ENCODE results near the gene BTG2.

Gene BTG2

DNA sequence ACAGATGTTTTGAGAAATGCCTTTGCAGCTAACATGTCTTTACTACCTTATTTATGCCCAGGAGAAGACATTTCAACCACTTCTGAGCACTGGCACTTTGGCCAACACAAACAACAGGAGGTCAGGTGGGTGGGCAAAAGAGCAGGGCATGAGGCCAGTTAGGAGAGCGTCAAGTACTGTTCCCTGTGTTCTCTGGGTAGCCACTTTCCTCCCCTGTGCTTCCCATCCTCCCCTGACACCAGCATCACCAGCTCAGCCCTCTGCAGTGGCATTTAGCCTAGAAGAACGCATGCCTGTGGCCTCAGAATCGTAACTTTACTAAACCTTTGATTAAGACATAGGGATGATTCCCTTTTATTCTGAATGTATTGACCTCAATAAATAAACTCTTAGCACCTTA is 18.3 kb downstream of the BTG2 start:
- peak overlapping the region; percentile 98 for H3K27ac ChIP-seq (ENCODE audit: low read depth, low read length, poor library complexity, severe bottlenecking)
- H4K20me1 ChIP-seq (ENCODE audit: insufficient read depth, low read length): no peaks in the 10 kb centered on the region
- no peaks in the 10 kb centered on the region for H3K27me3 ChIP-seq (ENCODE audit: insufficient read depth, low read length)
- H3K9me3 ChIP-seq (ENCODE audit: low read length): no peaks in the 10 kb centered on the region
- no peaks in the 10 kb centered on the region for H3K36me3 ChIP-seq (ENCODE audit: insufficient read depth, low read length)
- peak overlapping the region; percentile 83 for H3K4me2 ChIP-seq (ENCODE audit: low read length)
- H3K4me3 ChIP-seq (ENCODE audit: low read depth, low read length, poor library complexity, severe bottlenecking): peak overlapping the region; percentile 46
- H3K9ac ChIP-seq (ENCODE audit: low read length): peak overlapping the region; percentile 86
- H3K9me2 ChIP-seq (ENCODE audit: low read depth, low read length): no peaks in the 10 kb centered on the region
- H2AFZ ChIP-seq (ENCODE audit: low read length): no peak overlapping the region
- peaks cover 21% of the 10 kb centered on the region for H3F3A ChIP-seq (ENCODE audit: insufficient read depth, low read length)
- TF ChIP-seq EZH2 (IDR thresholded peaks at IDR 0.05; ENCODE audit: borderline replicate concordance, low read length): no peak
- TF ChIP-seq, protein P1, sequence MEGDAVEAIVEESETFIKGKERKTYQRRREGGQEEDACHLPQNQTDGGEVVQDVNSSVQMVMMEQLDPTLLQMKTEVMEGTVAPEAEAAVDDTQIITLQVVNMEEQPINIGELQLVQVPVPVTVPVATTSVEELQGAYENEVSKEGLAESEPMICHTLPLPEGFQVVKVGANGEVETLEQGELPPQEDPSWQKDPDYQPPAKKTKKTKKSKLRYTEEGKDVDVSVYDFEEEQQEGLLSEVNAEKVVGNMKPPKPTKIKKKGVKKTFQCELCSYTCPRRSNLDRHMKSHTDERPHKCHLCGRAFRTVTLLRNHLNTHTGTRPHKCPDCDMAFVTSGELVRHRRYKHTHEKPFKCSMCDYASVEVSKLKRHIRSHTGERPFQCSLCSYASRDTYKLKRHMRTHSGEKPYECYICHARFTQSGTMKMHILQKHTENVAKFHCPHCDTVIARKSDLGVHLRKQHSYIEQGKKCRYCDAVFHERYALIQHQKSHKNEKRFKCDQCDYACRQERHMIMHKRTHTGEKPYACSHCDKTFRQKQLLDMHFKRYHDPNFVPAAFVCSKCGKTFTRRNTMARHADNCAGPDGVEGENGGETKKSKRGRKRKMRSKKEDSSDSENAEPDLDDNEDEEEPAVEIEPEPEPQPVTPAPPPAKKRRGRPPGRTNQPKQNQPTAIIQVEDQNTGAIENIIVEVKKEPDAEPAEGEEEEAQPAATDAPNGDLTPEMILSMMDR (IDR thresholded peaks at IDR 0.05; ENCODE audit: low read length): no peak
- no peaks in the 10 kb centered on the region for H3K79me2 ChIP-seq (ENCODE audit: insufficient read depth, low read length)
- H3K4me1 ChIP-seq (ENCODE audit: insufficient read depth, low read length, severe bottlenecking): peaks cover 98% of the 10 kb centered on the region

DNA sequence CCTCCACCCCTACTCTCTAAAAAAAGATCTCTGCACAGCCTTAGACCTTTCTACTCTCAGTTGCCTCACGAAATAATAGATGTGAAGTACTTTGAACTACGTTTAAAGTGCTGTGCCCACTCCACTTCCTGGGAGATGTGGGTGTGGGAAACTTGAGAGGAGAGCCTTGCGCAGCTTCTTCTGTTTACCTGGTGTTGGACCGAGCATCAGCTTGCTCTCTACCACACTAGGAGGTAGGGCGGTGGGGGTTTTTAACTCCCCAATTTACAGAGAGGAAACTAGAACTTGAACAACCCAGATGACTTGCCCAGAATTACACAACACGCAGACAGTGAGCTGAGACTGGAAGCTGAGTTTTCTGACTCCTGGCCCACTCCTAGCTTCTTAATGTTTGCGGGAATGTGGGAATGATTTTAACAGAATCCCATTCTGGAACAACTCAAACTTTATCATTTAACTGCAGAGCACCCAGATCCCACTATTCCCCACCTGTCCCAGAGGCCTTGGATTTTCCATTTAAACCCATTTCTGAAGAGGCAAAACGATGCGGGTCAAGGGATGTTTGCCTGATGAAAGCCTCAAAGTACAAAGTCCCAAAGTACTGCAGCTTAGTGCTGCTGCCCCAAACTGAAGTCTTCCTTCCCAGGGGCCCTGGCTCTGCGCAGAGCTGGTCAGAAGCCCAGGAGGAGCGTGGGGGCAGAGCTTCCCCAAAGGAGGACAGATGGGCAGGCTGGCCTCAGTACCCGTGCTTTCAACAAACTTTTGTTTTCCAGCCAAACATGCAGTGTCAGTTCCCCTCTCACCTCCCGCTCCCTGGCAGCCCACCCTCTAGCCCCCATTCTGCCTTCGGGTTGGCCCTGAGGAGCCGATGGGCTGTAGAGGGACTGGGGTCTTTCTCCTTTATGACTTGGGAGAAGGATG is 19.0 kb downstream of the BTG2 start:
- Histone ChIP-seq H2AFZ (ENCODE audit: low read length) (no peak overlapping the region), H3F3A (ENCODE audit: insufficient read depth, low read length) (peaks cover 21% of the 10 kb centered on the region), H3K4me3 (ENCODE audit: low read depth, low read length, poor library complexity, severe bottlenecking) (peak overlapping the region; percentile 46), H3K27me3 (ENCODE audit: insufficient read depth, low read length) (no peaks in the 10 kb centered on the region), H3K4me2 (ENCODE audit: low read length) (peak overlapping the region; percentile 83), H3K9me3 (ENCODE audit: low read length) (no peaks in the 10 kb centered on the region), H3K36me3 (ENCODE audit: insufficient read depth, low read length) (no peaks in the 10 kb centered on the region), H3K9ac (ENCODE audit: low read length) (peak overlapping the region; percentile 86), H3K27ac (ENCODE audit: low read depth, low read length, poor library complexity, severe bottlenecking) (peak overlapping the region; percentile 98), H3K4me1 (ENCODE audit: insufficient read depth, low read length, severe bottlenecking) (peaks cover 98% of the 10 kb centered on the region), H4K20me1 (ENCODE audit: insufficient read depth, low read length) (no peaks in the 10 kb centered on the region), H3K79me2 (ENCODE audit: insufficient read depth, low read length) (no peaks in the 10 kb centered on the region), H3K9me2 (ENCODE audit: low read depth, low read length) (no peaks in the 10 kb centered on the region)
- TF ChIP-seq, protein P1 (IDR thresholded peaks at IDR 0.05; ENCODE audit: low read length): no peak
- TF ChIP-seq EZH2 (IDR thresholded peaks at IDR 0.05; ENCODE audit: borderline replicate concordance, low read length): no peak

DNA sequence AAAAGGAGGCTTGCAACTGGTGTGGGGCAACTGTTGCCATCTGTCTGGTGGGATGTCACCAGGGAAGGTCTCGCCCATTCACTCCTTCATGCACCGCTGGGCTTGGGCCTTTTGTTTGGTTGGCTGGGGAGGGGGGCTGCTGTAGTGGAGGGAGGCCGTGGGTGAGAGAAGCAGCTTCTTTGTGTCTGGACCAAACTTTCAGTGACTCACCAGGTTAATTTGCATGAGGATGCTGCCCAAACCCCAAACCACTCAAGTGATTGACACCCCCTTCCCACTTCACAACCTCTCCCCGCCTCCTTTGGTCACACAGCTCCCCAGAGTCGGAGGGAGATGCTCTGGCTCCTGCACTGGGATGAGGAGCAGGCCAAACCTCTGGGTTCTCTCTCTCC is 19.7 kb downstream of the BTG2 start:
- Histone ChIP-seq H3K79me2 (ENCODE audit: insufficient read depth, low read length) (no peaks in the 10 kb centered on the region), H3K4me1 (ENCODE audit: insufficient read depth, low read length, severe bottlenecking) (peaks cover 98% of the 10 kb centered on the region), H4K20me1 (ENCODE audit: insufficient read depth, low read length) (no peaks in the 10 kb centered on the region), H3K9ac (ENCODE audit: low read length) (peak overlapping the region; percentile 90), H3K27ac (ENCODE audit: low read depth, low read length, poor library complexity, severe bottlenecking) (peak overlapping the region; percentile 98), H3K4me2 (ENCODE audit: low read length) (peak overlapping the region; percentile 83), H3K4me3 (ENCODE audit: low read depth, low read length, poor library complexity, severe bottlenecking) (peak overlapping the region; percentile 65), H3K9me3 (ENCODE audit: low read length) (no peaks in the 10 kb centered on the region), H3K27me3 (ENCODE audit: insufficient read depth, low read length) (no peaks in the 10 kb centered on the region), H2AFZ (ENCODE audit: low read length) (no peak overlapping the region), H3K36me3 (ENCODE audit: insufficient read depth, low read length) (no peaks in the 10 kb centered on the region), H3F3A (ENCODE audit: insufficient read depth, low read length) (peaks cover 21% of the 10 kb centered on the region), H3K9me2 (ENCODE audit: low read depth, low read length) (no peaks in the 10 kb centered on the region)
- TF ChIP-seq EZH2 (IDR thresholded peaks at IDR 0.05; ENCODE audit: borderline replicate concordance, low read length): no peak
- TF ChIP-seq, protein P1 (IDR thresholded peaks at IDR 0.05; ENCODE audit: low read length): no peak
